Measurements from ENCODE around the gene ESRRB.

ESRRB gene

GRCh38 chr14:76420827-76421226 lies 44.9 kb downstream of the ESRRB start:
- no peak overlapping the region for H3K4me3 ChIP-seq (ENCODE audit: low read depth, low read length)
- TF ChIP-seq, protein P1, sequence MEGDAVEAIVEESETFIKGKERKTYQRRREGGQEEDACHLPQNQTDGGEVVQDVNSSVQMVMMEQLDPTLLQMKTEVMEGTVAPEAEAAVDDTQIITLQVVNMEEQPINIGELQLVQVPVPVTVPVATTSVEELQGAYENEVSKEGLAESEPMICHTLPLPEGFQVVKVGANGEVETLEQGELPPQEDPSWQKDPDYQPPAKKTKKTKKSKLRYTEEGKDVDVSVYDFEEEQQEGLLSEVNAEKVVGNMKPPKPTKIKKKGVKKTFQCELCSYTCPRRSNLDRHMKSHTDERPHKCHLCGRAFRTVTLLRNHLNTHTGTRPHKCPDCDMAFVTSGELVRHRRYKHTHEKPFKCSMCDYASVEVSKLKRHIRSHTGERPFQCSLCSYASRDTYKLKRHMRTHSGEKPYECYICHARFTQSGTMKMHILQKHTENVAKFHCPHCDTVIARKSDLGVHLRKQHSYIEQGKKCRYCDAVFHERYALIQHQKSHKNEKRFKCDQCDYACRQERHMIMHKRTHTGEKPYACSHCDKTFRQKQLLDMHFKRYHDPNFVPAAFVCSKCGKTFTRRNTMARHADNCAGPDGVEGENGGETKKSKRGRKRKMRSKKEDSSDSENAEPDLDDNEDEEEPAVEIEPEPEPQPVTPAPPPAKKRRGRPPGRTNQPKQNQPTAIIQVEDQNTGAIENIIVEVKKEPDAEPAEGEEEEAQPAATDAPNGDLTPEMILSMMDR (IDR thresholded peaks at IDR 0.05; ENCODE audit: insufficient read depth, low read length, missing control alignments), result no peak
- no peak for DNase-seq (ENCODE audit: low read depth, low spot score)
- ChIA-PET POLR2A (no interaction called here), CTCF (no interaction called here)

GRCh38 chr14:76421662-76422061 lies 45.7 kb downstream of the ESRRB start:
- TF ChIP-seq, protein P1 (IDR thresholded peaks at IDR 0.05; ENCODE audit: insufficient read depth, low read length, missing control alignments), result no peak
- H3K4me3 ChIP-seq (ENCODE audit: low read depth, low read length), result no peak overlapping the region
- ChIA-PET CTCF (interaction anchor here (1.0 kb wide), 1 partner anchor 371 kb away, joined by 3 read pairs; no protein-coding TSS in a partner anchor), POLR2A (no interaction called here)
- no peak for DNase-seq (ENCODE audit: low read depth, low spot score)

DNA sequence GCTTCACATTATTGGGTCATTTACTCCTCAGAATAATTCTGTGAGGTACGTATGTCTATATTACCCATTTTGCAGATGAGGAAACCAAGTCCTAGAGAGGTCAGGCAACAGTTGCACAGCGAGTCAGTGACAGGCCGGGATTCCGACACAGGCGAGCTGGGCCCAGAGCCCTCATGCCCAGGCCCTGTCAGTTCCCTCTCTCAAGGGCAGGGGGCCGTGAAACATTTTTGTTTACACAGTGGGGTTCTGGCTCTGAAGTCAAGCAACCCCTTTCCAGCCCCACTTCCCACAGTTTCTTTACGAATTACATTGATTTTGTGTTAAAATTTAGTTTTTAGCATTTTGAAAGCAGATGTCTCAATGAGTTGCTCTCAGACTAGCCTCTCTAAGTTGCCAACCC lies 46.7 kb downstream of the ESRRB start:
- no peak for DNase-seq (ENCODE audit: low read depth, low spot score)
- CTCF ChIA-PET, result no interaction called here
- POLR2A ChIA-PET, result no interaction called here
- H3K4me3 ChIP-seq (ENCODE audit: low read depth, low read length), result no peak overlapping the region
- TF ChIP-seq, protein P1 (IDR thresholded peaks at IDR 0.05; ENCODE audit: insufficient read depth, low read length, missing control alignments), result no peak

DNA sequence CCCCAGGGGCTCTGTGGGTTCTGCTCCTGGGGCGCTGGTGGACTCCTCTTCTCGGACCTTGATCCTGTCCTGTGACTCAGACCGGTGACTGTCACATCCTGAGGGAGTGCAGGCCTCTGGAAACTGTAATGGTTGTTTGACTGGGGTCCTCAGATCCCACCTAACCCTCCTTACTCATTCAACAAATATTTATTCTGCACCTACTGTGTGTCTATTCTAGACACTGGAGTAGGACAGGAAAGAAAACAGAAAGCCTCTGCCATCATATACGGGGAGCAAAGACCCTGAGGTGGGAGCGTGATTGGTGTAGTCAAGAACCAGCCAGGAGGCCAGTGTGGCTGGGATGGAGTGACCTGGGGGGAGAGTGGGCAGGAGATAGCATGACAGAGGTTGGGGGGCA lies 47.6 kb downstream of the ESRRB start:
- CTCF ChIA-PET, result no interaction called here
- TF ChIP-seq, protein P1 (IDR thresholded peaks at IDR 0.05; ENCODE audit: insufficient read depth, low read length, missing control alignments), result no peak
- POLR2A ChIA-PET, result no interaction called here

DNA sequence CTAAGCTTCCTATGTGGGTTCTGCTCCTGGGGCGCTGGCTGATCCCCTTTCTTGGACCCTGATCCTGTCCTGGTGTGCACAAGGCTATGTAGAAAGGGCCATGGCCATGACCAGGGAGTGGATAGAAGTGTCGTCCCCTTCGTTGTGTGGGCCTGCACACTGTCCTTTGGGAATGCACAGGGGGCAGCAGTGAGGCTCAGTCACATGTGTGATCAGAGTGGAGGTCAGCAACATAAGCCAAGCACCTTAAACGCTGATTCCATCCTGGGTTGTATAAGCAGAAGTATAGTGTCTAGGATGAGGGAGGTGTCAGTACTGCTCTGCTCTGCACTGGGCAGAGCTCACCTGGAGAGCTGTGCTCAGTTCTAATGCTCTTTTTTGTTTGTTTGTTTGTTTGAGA lies 48.4 kb downstream of the ESRRB start:
- CTCF ChIA-PET, result no interaction called here
- POLR2A ChIA-PET, result no interaction called here
- TF ChIP-seq, protein P1 (IDR thresholded peaks at IDR 0.05; ENCODE audit: insufficient read depth, low read length, missing control alignments), result no peak
- no peak overlapping the region for H3K4me3 ChIP-seq (ENCODE audit: low read depth, low read length)
- DNase-seq (ENCODE audit: low read depth, low spot score), result no peak

More for the DNA sequence above, 47.6 kb downstream of the ESRRB start:
- H3K4me3 ChIP-seq (ENCODE audit: low read depth, low read length), result no peak overlapping the region
- no peak for DNase-seq (ENCODE audit: low read depth, low spot score)

DNA sequence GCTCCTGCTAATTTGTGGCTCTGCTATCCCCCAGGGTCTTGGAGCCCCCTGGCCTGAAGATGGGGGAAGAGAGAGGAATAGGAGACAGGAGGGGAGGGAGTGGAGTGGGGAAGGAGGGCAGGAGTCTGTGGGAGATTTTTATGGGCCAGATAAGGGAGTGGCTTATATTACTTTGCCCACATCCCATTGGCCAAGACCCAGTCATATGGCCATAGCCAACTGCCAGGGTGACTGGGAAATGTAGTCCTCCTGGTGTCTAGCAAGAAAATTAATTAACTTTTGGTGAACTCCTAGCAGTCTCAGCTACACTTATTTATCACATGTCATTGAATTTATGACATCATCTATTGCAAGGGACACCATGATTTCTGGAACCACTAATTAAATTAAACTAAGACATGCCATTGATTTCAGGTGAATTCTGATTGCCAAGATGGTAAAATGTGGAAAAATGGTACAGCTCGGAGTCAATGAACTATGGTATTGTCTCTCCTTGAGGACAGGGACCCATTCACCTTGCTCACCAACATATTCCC lies 50.3 kb downstream of the ESRRB start:
- TF ChIP-seq, protein P1 (IDR thresholded peaks at IDR 0.05; ENCODE audit: insufficient read depth, low read length, missing control alignments), result no peak

More for the DNA sequence above, 50.3 kb downstream of the ESRRB start:
- CTCF ChIA-PET, result interaction anchor here (1.5 kb wide), 1 partner anchor 375 kb away, joined by 4 read pairs; no protein-coding TSS in a partner anchor
- DNase-seq (ENCODE audit: low read depth, low spot score), result no peak
- H3K4me3 ChIP-seq (ENCODE audit: low read depth, low read length), result no peak overlapping the region
- POLR2A ChIA-PET, result no interaction called here
